Loucy (cell line): Measurements from ENCODE around the gene OR52L1.

Source experiments
- H2AFZ ChIP-seq: fragments of 200-600 bp; sonication (generic); 2 replicates; pipeline ENCODE4 v1.6.0; 2016; ENCODE audit warnings: antibody characterized with exemption, mild to moderate bottlenecking, low read length, moderate library complexity
- H3F3A ChIP-seq: fragments of 200-600 bp; 2 replicates; pipeline ENCODE4 v1.6.0; 2016; ENCODE audit warnings: antibody characterized with exemption, low read depth, mild to moderate bottlenecking
- H3K27me3 ChIP-seq: fragments of 200-600 bp; sonication (generic); 2 replicates; pipeline ENCODE4 v1.6.1; 2014; ENCODE audit warnings: low read length, mild to moderate bottlenecking; ENCODE audit not compliant: insufficient read depth, poor library complexity, severe bottlenecking
- H3K36me3 ChIP-seq: fragments of 200-600 bp; sonication (generic); 2 replicates; pipeline ENCODE4 v1.6.1; 2016; ENCODE audit warnings: low read length; ENCODE audit not compliant: insufficient read depth
- H3K4me1 ChIP-seq: fragments of 200-600 bp; sonication (generic); 2 replicates; pipeline ENCODE4 v1.5.1; 2014; ENCODE audit warnings: low read length, mild to moderate bottlenecking; ENCODE audit not compliant: insufficient read depth, poor library complexity, severe bottlenecking
- H3K4me2 ChIP-seq: fragments of 200-600 bp; sonication (generic); 2 replicates; pipeline ENCODE4 v1.6.0; 2014; ENCODE audit warnings: antibody characterized with exemption, low read length, low read depth, mild to moderate bottlenecking; ENCODE audit not compliant: poor library complexity, severe bottlenecking
- H3K4me3 ChIP-seq: fragments of 200-600 bp; sonication (generic); 2 replicates; pipeline ENCODE4 v1.5.1; 2014; ENCODE audit warnings: low read length, mild to moderate bottlenecking, mixed read lengths; ENCODE audit not compliant: poor library complexity, severe bottlenecking
- H3K79me2 ChIP-seq: fragments of 200-600 bp; sonication (generic); 2 replicates; pipeline ENCODE4 v1.6.1; 2014; ENCODE audit warnings: low read length; ENCODE audit not compliant: insufficient read depth
- H3K9ac ChIP-seq: fragments of 200-600 bp; sonication (generic); 2 replicates; pipeline ENCODE4 v1.6.0; 2014; ENCODE audit warnings: mild to moderate bottlenecking, low read depth, low read length, moderate library complexity; ENCODE audit not compliant: poor library complexity, severe bottlenecking
- H3K9me2 ChIP-seq: fragments of 200-600 bp; sonication (generic); replicated peaks from 2 replicates; pipeline ENCODE4 v1.6.1; 2016; ENCODE audit warnings: low read depth, low read length, mixed read lengths
- H3K9me3 ChIP-seq: fragments of 200-600 bp; sonication (generic); 2 replicates; pipeline ENCODE4 v1.6.1; 2014; ENCODE audit warnings: mild to moderate bottlenecking, antibody characterized with exemption, low read length, low read depth; ENCODE audit not compliant: insufficient read depth
- H4K20me1 ChIP-seq: fragments of 200-600 bp; sonication (generic); 2 replicates; pipeline ENCODE4 v1.6.0; 2014; ENCODE audit warnings: antibody characterized with exemption, low read length, mild to moderate bottlenecking; ENCODE audit not compliant: insufficient read depth, poor library complexity, severe bottlenecking
- EZH2phosphoT487 ChIP-seq: fragments of 200-600 bp; IDR thresholded peaks from 2 replicates; pipeline ENCODE4 v1.6.1; 2018; ENCODE audit warnings: antibody characterized with exemption, mild to moderate bottlenecking, moderate library complexity, borderline replicate concordance
- TF ChIP-seq, protein P1 (sequence below): fragments of 200-600 bp; sonication (generic); conservative IDR thresholded peaks from 2 replicates; pipeline ENCODE4 v1.5.1; 2014; ENCODE audit warnings: mild to moderate bottlenecking, antibody characterized with exemption, low read length

Gene OR52L1

DNA sequence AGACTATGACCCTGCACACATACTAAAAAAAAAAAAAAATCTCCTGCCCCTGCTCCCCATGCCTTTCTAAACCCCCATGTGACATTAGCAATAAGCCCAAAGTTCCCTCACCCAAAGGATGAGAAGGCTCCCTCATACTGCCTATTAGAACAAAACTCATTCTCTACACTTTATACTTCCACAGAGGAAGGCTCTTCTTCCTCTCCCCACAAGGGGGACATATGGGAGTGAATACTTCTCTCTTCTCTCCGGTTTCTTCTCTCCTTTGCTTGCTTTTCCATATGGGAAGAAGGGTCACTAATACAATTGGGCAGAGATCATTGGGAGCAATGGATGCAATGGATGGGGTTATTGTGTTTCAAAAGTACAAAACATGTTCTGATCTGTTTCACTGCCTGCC, 3.3 kb downstream of the OR52L1 start:
- Histone ChIP-seq H3K4me1 (no peaks in the 10 kb centered on the region), H4K20me1 (no peaks in the 10 kb centered on the region), H3K36me3 (no peaks in the 10 kb centered on the region), H2AFZ (no peak overlapping the region), H3K4me2 (no peak overlapping the region), H3K9me2 (no peaks in the 10 kb centered on the region), H3K27me3 (no peaks in the 10 kb centered on the region), H3F3A (no peaks in the 10 kb centered on the region), H3K4me3 (no peak overlapping the region), H3K79me2 (no peaks in the 10 kb centered on the region), H3K9me3 (peaks cover 5% of the 10 kb centered on the region; the same call in 1 of the 2 replicates), H3K9ac (no peak overlapping the region)
- no peak for TF ChIP-seq EZH2phosphoT487
- TF ChIP-seq, protein P1, sequence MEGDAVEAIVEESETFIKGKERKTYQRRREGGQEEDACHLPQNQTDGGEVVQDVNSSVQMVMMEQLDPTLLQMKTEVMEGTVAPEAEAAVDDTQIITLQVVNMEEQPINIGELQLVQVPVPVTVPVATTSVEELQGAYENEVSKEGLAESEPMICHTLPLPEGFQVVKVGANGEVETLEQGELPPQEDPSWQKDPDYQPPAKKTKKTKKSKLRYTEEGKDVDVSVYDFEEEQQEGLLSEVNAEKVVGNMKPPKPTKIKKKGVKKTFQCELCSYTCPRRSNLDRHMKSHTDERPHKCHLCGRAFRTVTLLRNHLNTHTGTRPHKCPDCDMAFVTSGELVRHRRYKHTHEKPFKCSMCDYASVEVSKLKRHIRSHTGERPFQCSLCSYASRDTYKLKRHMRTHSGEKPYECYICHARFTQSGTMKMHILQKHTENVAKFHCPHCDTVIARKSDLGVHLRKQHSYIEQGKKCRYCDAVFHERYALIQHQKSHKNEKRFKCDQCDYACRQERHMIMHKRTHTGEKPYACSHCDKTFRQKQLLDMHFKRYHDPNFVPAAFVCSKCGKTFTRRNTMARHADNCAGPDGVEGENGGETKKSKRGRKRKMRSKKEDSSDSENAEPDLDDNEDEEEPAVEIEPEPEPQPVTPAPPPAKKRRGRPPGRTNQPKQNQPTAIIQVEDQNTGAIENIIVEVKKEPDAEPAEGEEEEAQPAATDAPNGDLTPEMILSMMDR = no peak

DNA sequence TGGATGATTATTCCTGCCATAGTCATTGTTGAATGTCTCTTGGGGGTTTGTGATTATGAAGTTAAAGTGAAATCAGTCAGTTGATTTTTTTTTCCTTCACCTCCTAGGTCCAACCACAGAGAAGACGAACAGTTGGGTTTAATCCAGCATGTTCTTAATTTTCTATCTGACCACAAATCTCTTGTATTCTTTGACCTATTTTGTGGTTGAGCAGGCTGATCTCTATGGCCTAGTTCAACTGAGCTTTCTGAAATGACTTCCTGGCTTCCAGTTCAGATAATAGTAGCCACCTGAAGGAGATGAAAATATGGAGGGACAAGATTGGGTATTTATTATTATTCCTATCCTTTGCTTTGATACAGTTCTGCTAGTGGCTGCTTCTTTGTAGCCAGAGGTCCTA, 13.3 kb downstream of the OR52L1 start:
- no peaks in the 10 kb centered on the region for H3K36me3 ChIP-seq
- H3K79me2 ChIP-seq = no peaks in the 10 kb centered on the region
- H3K4me3 ChIP-seq = no peak overlapping the region
- H2AFZ ChIP-seq = no peak overlapping the region
- H3F3A ChIP-seq = no peaks in the 10 kb centered on the region
- no peaks in the 10 kb centered on the region for H3K4me1 ChIP-seq
- no peak overlapping the region for H3K4me2 ChIP-seq
- no peaks in the 10 kb centered on the region for H4K20me1 ChIP-seq
- no peak overlapping the region for H3K9ac ChIP-seq
- no peaks in the 10 kb centered on the region for H3K9me3 ChIP-seq
- no peaks in the 10 kb centered on the region for H3K27me3 ChIP-seq
- H3K9me2 ChIP-seq = no peaks in the 10 kb centered on the region
- no peak for TF ChIP-seq EZH2phosphoT487
- TF ChIP-seq, protein P1 = no peak

DNA sequence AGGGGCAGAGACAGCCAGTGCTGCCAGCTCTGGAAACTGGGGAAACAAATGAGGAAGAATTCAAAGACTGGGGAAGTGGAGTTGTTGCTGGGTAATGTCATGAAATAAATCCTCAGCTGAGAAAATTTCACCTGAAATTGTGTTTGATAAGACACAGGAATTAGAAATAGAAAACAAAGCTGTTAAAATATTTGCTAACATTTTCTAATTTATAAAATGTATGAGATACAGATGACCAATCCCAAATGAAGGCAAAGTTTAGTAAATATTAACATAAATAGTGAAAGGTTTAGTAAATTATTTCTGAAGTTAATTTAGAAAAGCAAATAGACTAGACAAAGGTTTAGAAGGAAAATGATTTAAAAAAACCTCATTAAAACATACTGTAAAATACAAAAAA, 18.4 kb downstream of the OR52L1 start, which contains the start of gene OR56A5:
TSS of gene OR56A5 (minus strand) at position 101 of the 400 bp plus-strand sequence. CDS start at position 101, 0 bp downstream.
- Histone ChIP-seq H3K9me2 (no peaks in the 10 kb centered on the region), H3F3A (no peaks in the 10 kb centered on the region), H2AFZ (no peak within 1 kb of the TSS), H3K4me1 (no peaks in the 10 kb centered on the region), H3K9me3 (0 out of 2 replicates have a peak, but pooled peaks cover under 1% of the 10 kb centered on the region), H3K36me3 (no peaks in the 10 kb centered on the region), H3K9ac (no peak within 1 kb of the TSS), H3K4me3 (no peak within 1 kb of the TSS), H4K20me1 (no peaks in the 10 kb centered on the region), H3K27me3 (no peaks in the 10 kb centered on the region), H3K79me2 (no peaks in the 10 kb centered on the region), H3K4me2 (no peak within 1 kb of the TSS)
- no peak for TF ChIP-seq EZH2phosphoT487
- TF ChIP-seq, protein P1 = no peak
